ENCODE results near the gene TSEN2. TPM values are rescaled to one million over a fixed set of nuclear protein-coding genes. Genes with fewer than 3 reads are reported as not detected.
A peak's percentile ranks its signal among the peaks of the same experiment; 100 is the strongest.
"Not testable (repeated sequence)": the region's sequence is repeated elsewhere in the genome, so short reads cannot be mapped to it uniquely, and the experiment has no call there.

TSEN2 gene
- total RNA-seq, 1 donor from 2014 or later: 28.1 TPM

DNA sequence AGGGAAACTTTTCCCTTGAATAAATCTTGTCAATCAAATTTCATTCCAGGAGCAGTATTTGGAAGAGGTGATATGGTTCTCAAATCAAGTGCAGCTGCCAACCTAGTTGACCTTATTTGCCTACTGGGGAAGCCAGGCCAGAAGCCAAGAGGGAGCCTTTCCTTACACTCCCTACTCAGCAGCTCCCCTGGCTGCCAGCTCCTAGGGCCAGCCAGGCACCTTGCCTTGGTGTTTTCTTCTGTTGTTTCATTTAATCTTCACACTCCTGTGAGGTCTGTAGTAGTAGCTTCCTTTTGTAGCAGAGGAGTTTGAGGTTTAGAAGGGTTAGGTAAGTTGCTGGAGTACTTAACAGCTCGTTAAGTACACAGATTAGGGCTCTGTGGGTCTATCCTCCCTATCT is 38.4 kb downstream of the TSEN2 start:
- Mint-ChIP-seq H3K4me3 (no peak overlapping the region), H3K27me3 (ENCODE audit: low read depth) (no peaks in the 10 kb centered on the region)

DNA sequence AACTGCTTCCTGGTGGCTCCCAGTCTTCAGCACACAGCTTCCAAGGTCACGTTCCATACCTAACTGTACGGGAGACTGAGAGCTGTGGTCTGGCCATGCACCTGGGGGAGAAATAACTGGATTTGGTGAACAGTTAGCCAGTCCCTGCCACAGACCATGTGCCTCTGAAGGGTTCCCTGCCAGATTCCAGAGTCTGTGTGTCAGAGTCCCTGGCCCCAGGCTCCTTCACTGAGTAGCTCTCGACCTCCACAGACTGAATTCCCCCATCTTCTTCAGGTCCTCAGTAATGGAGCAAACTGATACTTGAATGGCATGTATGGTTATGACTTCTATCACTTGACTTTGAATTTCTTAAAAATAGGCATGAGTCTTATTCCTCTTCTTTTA is 43.5 kb downstream of the TSEN2 start:
- DNase-seq (ENCODE audit: low read depth, low spot score): no peak
- H3K4me3 Mint-ChIP-seq: no peak overlapping the region
- TF ChIP-seq, protein P1, sequence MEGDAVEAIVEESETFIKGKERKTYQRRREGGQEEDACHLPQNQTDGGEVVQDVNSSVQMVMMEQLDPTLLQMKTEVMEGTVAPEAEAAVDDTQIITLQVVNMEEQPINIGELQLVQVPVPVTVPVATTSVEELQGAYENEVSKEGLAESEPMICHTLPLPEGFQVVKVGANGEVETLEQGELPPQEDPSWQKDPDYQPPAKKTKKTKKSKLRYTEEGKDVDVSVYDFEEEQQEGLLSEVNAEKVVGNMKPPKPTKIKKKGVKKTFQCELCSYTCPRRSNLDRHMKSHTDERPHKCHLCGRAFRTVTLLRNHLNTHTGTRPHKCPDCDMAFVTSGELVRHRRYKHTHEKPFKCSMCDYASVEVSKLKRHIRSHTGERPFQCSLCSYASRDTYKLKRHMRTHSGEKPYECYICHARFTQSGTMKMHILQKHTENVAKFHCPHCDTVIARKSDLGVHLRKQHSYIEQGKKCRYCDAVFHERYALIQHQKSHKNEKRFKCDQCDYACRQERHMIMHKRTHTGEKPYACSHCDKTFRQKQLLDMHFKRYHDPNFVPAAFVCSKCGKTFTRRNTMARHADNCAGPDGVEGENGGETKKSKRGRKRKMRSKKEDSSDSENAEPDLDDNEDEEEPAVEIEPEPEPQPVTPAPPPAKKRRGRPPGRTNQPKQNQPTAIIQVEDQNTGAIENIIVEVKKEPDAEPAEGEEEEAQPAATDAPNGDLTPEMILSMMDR (conservative IDR thresholded peaks at IDR 0.05): no peak
- no peak overlapping the region for H3K27ac Mint-ChIP-seq (ENCODE audit: unreplicated experiment)
- no peaks in the 10 kb centered on the region for H3K4me1 Mint-ChIP-seq
- H3K27me3 Mint-ChIP-seq (ENCODE audit: low read depth): no peaks in the 10 kb centered on the region
- no peaks in the 10 kb centered on the region for H3K9me3 Mint-ChIP-seq
- peaks cover 32% of the 10 kb centered on the region for H3K36me3 Mint-ChIP-seq (ENCODE audit: low read depth)

More for the DNA sequence above, 38.4 kb downstream of the TSEN2 start:
- H3K9me3 Mint-ChIP-seq: no peaks in the 10 kb centered on the region
- TF ChIP-seq, protein P1 (conservative IDR thresholded peaks at IDR 0.05): no peak
- H3K4me1 Mint-ChIP-seq: no peaks in the 10 kb centered on the region
- DNase-seq (ENCODE audit: low read depth, low spot score): no peak
- no peak overlapping the region for H3K27ac Mint-ChIP-seq (ENCODE audit: unreplicated experiment)
- peaks cover 26% of the 10 kb centered on the region for H3K36me3 Mint-ChIP-seq (ENCODE audit: low read depth)

DNA sequence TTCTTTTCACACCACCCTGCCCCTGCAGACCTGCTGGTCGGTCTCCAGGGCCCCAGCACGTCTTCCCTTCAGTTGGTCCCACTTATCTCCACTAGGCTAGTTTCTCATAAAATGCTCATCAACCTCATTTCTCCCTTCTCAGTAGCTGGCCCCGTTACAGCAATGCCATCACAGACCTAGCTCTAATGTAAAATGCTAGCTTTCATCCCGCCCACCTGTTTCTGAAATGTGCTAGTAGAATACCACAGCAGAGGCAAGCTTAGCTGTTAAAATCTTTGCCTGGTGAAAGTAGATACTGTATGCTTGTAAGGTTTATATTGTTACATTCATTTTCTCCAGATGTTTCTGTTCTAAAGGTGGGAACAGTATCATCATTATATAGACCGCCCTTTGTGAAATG is 47.9 kb downstream of the TSEN2 start:
- no peak for DNase-seq (ENCODE audit: low read depth, low spot score)
- TF ChIP-seq, protein P1 (conservative IDR thresholded peaks at IDR 0.05): no peak
- H3K36me3 Mint-ChIP-seq (ENCODE audit: low read depth): peaks cover 19% of the 10 kb centered on the region
- H3K4me1 Mint-ChIP-seq: no peaks in the 10 kb centered on the region
- no peak overlapping the region for H3K4me3 Mint-ChIP-seq
- H3K9me3 Mint-ChIP-seq: no peaks in the 10 kb centered on the region
- H3K27ac Mint-ChIP-seq (ENCODE audit: unreplicated experiment): peak overlapping the region; percentile 53
- H3K27me3 Mint-ChIP-seq (ENCODE audit: low read depth): no peaks in the 10 kb centered on the region

DNA sequence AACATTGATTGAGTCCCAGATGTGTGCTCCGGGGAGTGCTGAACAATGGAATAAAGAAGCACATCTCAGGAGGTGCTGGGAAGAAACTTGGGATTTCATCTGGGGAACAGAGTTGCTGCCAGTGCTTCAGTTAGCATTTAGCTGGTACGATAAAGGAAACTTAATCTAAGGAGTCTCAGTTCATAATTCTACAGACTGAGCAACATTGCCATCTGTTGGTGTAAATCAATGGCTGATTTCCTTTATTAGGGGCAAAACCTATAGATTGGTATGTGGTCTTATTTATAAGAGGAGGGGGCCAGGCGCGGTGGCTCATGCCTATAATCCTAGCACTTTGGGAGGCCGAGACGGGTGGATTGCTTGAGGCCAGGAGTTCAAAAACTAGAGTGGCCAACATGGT is 52.1 kb downstream of the TSEN2 start:
- no peaks in the 10 kb centered on the region for H3K27me3 Mint-ChIP-seq (ENCODE audit: low read depth)
- H3K4me3 Mint-ChIP-seq: no peak overlapping the region
- H3K36me3 Mint-ChIP-seq (ENCODE audit: low read depth): peaks cover 7% of the 10 kb centered on the region
- TF ChIP-seq, protein P1 (conservative IDR thresholded peaks at IDR 0.05): no peak
- DNase-seq (ENCODE audit: low read depth, low spot score): no peak
- no peaks in the 10 kb centered on the region for H3K4me1 Mint-ChIP-seq
- no peaks in the 10 kb centered on the region for H3K9me3 Mint-ChIP-seq
- H3K27ac Mint-ChIP-seq (ENCODE audit: unreplicated experiment): peak overlapping the region; percentile 37

GRCh38 chr3:12541625-12542024 is 57.3 kb downstream of the TSEN2 start:
- Mint-ChIP-seq H3K36me3 (ENCODE audit: low read depth) (no peaks in the 10 kb centered on the region), H3K4me1 (no peaks in the 10 kb centered on the region)
- DNase-seq (ENCODE audit: low read depth, low spot score): no peak

GRCh38 chr3:12543497-12543896 is 59.2 kb downstream of the TSEN2 start:
- not testable (repeated sequence) for DNase-seq (ENCODE audit: low read depth, low spot score); H3K27ac Mint-ChIP-seq (ENCODE audit: unreplicated experiment); H3K4me3 Mint-ChIP-seq; H3K27me3 Mint-ChIP-seq (ENCODE audit: low read depth); H3K9me3 Mint-ChIP-seq; H3K36me3 Mint-ChIP-seq (ENCODE audit: low read depth); H3K4me1 Mint-ChIP-seq

More at GRCh38 chr3:12541625-12542024, 57.3 kb downstream of the TSEN2 start:
- Mint-ChIP-seq H3K27ac (ENCODE audit: unreplicated experiment) (no peak overlapping the region), H3K27me3 (ENCODE audit: low read depth) (no peaks in the 10 kb centered on the region), H3K4me3 (no peak overlapping the region), H3K9me3 (no peaks in the 10 kb centered on the region)
- TF ChIP-seq, protein P1 (conservative IDR thresholded peaks at IDR 0.05): peak; percentile 28
